Fibroblast of lung (primary cell): ENCODE data around the gene NR2F6. TPM values are rescaled to one million over a fixed set of nuclear protein-coding genes. Genes with fewer than 3 reads are reported as not detected.
A peak's percentile ranks its signal among the peaks of the same experiment; 100 is the strongest.

ENCODE experiments used
- DNase-seq, 2 donors: peaks; one replicate each; pipeline versions ENCODE4 v3.0.0 to v3.0.0-alpha.2; 2010; ENCODE audit warnings: low read depth in 2 of 2
- H2AFZ ChIP-seq: 2 replicates; pipeline ENCODE4 v1.5.1; 2012; ENCODE audit warnings: low read length, control low read depth, inconsistent platforms
- H3K27ac ChIP-seq: 2 replicates; pipeline ENCODE4 v1.5.1; 2011; ENCODE audit warnings: low read length, control low read depth; ENCODE audit not compliant: insufficient read depth
- H3K27me3 ChIP-seq: 2 replicates; pipeline ENCODE4 v1.5.1; 2011; ENCODE audit warnings: mild to moderate bottlenecking, low read length; ENCODE audit not compliant: control insufficient read depth, insufficient read depth
- H3K36me3 ChIP-seq: 2 replicates; pipeline ENCODE4 v1.5.1; 2011; ENCODE audit warnings: low read length; ENCODE audit not compliant: control insufficient read depth, insufficient read depth
- H3K4me1 ChIP-seq: 2 replicates; pipeline ENCODE4 v1.5.1; 2011; ENCODE audit warnings: low read length; ENCODE audit not compliant: control insufficient read depth, insufficient read depth; ENCODE audit errors: extremely low read depth
- H3K4me2 ChIP-seq: 2 replicates; pipeline ENCODE4 v1.5.1; 2011; ENCODE audit warnings: low read length, control low read depth; ENCODE audit not compliant: insufficient read depth; ENCODE audit errors: extremely low read depth
- H3K4me3 ChIP-seq, 4 experiments: fragments of 200-600 bp in 1 of 4; sonication (generic) in 1 of 4; replicated peaks in 1 of 4; 2 replicates each; pipeline ENCODE4 v1.5.1; 2011 to 2016; ENCODE audit warnings: low read length in 4 of 4, low read depth in 3 of 4, mild to moderate bottlenecking in 3 of 4, control low read depth in 2 of 4, inconsistent platforms in 1 of 4, mixed read lengths in 1 of 4; ENCODE audit not compliant: insufficient read depth in 1 of 4; ENCODE audit errors: control extremely low read depth in 1 of 4
- H3K79me2 ChIP-seq: 2 replicates; pipeline ENCODE4 v1.5.1; 2012; ENCODE audit warnings: mild to moderate bottlenecking, low read length, inconsistent platforms; ENCODE audit not compliant: control insufficient read depth, insufficient read depth
- H3K9ac ChIP-seq: 2 replicates; pipeline ENCODE4 v1.5.1; 2011; ENCODE audit warnings: mild to moderate bottlenecking, low read length, control low read depth; ENCODE audit not compliant: insufficient read depth
- H3K9me3 ChIP-seq: 2 replicates; pipeline ENCODE4 v1.5.1; 2012; ENCODE audit warnings: low read depth, low read length; ENCODE audit not compliant: control insufficient read depth, insufficient read depth
- H4K20me1 ChIP-seq: 2 replicates; pipeline ENCODE4 v1.5.1; 2011; ENCODE audit warnings: low read length; ENCODE audit not compliant: control insufficient read depth, insufficient read depth; ENCODE audit errors: extremely low read depth
- CTCF ChIP-seq, 2 donors: IDR thresholded peaks in 1 of 2; conservative IDR thresholded peaks in 1 of 2; 1 replicate in 1 of 2; 2 replicates in 1 of 2; pipeline ENCODE4 v1.5.1; 2011 to 2012; ENCODE audit warnings: low read length in 2 of 2, control low read depth in 1 of 2, inconsistent platforms in 1 of 2, low read depth in 1 of 2, mild to moderate bottlenecking in 1 of 2
- EZH2 ChIP-seq: IDR thresholded peaks from 2 replicates; pipeline ENCODE4 v1.5.1; 2012; ENCODE audit warnings: low read length, control low read depth, mild to moderate bottlenecking; ENCODE audit errors: missing control alignments
- polyA plus RNA-seq, 2 donors: library from polyadenylated mRNA; depleted of rRNA in 1 of 2; stranded (reverse) in 1 of 2; unstranded in 1 of 2; fragments of >200 nt; gene quantifications; 2 replicates each; pipeline ENCODE4 v1.2.1, GENCODE V29; 2011 to 2012; ENCODE audit warnings: missing spikeins in 1 of 2
- total RNA-seq: library from RNA; depleted of rRNA; stranded (reverse); fragments of >200 nt; gene quantifications from 2 replicates; pipeline ENCODE4 v1.2.1, GENCODE V29; 2014

The NR2F6 gene
- total and polyA plus RNA-seq, 2 donors (not counting 1 experiment from before 2014, with no cell fraction given): 9.6 to 42.4 TPM

- Histone ChIP-seq H3K79me2 (no peaks in the 10 kb centered on the region), H2AFZ (no peak overlapping the region), H3K27me3 (no peaks in the 10 kb centered on the region), H3K4me2 (no peak overlapping the region), H3K9me3 (no peaks in the 10 kb centered on the region), H4K20me1 (no peaks in the 10 kb centered on the region), H3K27ac (no peak overlapping the region), H3K36me3 (peaks cover 37% of the 10 kb centered on the region), H3K4me3 (no peak overlapping the region), H3K9ac (no peak overlapping the region), H3K4me1 (peaks cover 6% of the 10 kb centered on the region)
- TF ChIP-seq CTCF (conservative IDR thresholded peaks at IDR 0.05 in 1 of 2, IDR thresholded peaks at IDR 0.05 in 1 of 2; ENCODE audit: low read depth in 1 of 2, low read length in 2 of 2) (no peak), EZH2 (no peak)
- no peak for DNase-seq
Measured at GRCh38 chr19:17210296-17210695, 35.4 kb downstream of the NR2F6 start.

GRCh38 chr19:17209126-17210036, 36.3 kb downstream of the NR2F6 start:
- TF ChIP-seq CTCF (conservative IDR thresholded peaks at IDR 0.05 in 1 of 2, IDR thresholded peaks at IDR 0.05 in 1 of 2; ENCODE audit: low read depth in 1 of 2, low read length in 2 of 2) (no peak), EZH2 (no peak)
- H3K36me3 ChIP-seq: peaks cover 39% of the 10 kb centered on the region
- no peak overlapping the region for H3K4me3 ChIP-seq
- H3K9me3 ChIP-seq: no peaks in the 10 kb centered on the region
- no peaks in the 10 kb centered on the region for H3K27me3 ChIP-seq
- H3K79me2 ChIP-seq: no peaks in the 10 kb centered on the region
- H4K20me1 ChIP-seq: no peaks in the 10 kb centered on the region
- H3K27ac ChIP-seq: no peak overlapping the region
- H3K4me2 ChIP-seq: no peak overlapping the region
- H3K9ac ChIP-seq: no peak overlapping the region
- DNase-seq: peak; percentile 16 to 36
- peaks cover 1% of the 10 kb centered on the region for H3K4me1 ChIP-seq
- H2AFZ ChIP-seq: no peak overlapping the region

- H2AFZ ChIP-seq: no peak overlapping the region
- no peaks in the 10 kb centered on the region for H4K20me1 ChIP-seq
- no peak overlapping the region for H3K4me2 ChIP-seq
- H3K4me1 ChIP-seq: no peaks in the 10 kb centered on the region
- H3K36me3 ChIP-seq: peaks cover 42% of the 10 kb centered on the region
- no peak for DNase-seq
- no peak overlapping the region for H3K9ac ChIP-seq
- no peaks in the 10 kb centered on the region for H3K9me3 ChIP-seq
- TF ChIP-seq CTCF (conservative IDR thresholded peaks at IDR 0.05 in 1 of 2, IDR thresholded peaks at IDR 0.05 in 1 of 2; ENCODE audit: low read depth in 1 of 2, low read length in 2 of 2) (no peak), EZH2 (no peak)
- H3K4me3 ChIP-seq: no peak overlapping the region
- no peaks in the 10 kb centered on the region for H3K27me3 ChIP-seq
- no peaks in the 10 kb centered on the region for H3K79me2 ChIP-seq
- no peak overlapping the region for H3K27ac ChIP-seq
Measured at GRCh38 chr19:17206736-17207581, 38.8 kb downstream of the NR2F6 start.
